Osteoblast (primary cell): ENCODE data around the gene MRE11. TPM values are rescaled to one million over a fixed set of nuclear protein-coding genes. Genes with fewer than 3 reads are reported as not detected.
"Not testable (repeated sequence)": the region's sequence is repeated elsewhere in the genome, so short reads cannot be mapped to it uniquely, and the experiment has no call there.

Experiments
- DNase-seq: peaks from one replicate; pipeline ENCODE4 v3.0.0; 2011; ENCODE audit warnings: low spot score, mixed read lengths; ENCODE audit not compliant: insufficient read length; ENCODE audit errors: missing footprints
- H2AFZ ChIP-seq: 2 replicates; pipeline ENCODE4 v1.6.0; 2011; ENCODE audit warnings: mild to moderate bottlenecking, low read length
- H3K27ac ChIP-seq: 2 replicates; pipeline ENCODE4 v1.5.1; 2011; ENCODE audit warnings: mild to moderate bottlenecking, low read depth, low read length, moderate library complexity
- H3K27me3 ChIP-seq: 2 replicates; pipeline ENCODE4 v1.6.0; 2012; ENCODE audit warnings: mild to moderate bottlenecking, control low read depth, inconsistent platforms, low read length, moderate library complexity; ENCODE audit not compliant: insufficient read depth
- H3K36me3 ChIP-seq: 2 replicates; pipeline ENCODE4 v1.5.1; 2011; ENCODE audit warnings: mild to moderate bottlenecking, low read length, control low read depth, moderate library complexity; ENCODE audit not compliant: insufficient read depth
- H3K4me1 ChIP-seq: 2 replicates; pipeline ENCODE4 v1.5.1; 2011; ENCODE audit warnings: mild to moderate bottlenecking, low read length, control low read depth, moderate library complexity; ENCODE audit not compliant: insufficient read depth
- H3K4me2 ChIP-seq: 2 replicates; pipeline ENCODE4 v1.6.0; 2011; ENCODE audit warnings: mild to moderate bottlenecking, low read length; ENCODE audit not compliant: insufficient read depth
- H3K4me3 ChIP-seq: fragments of 200-600 bp; sonication (generic); 3 replicates; pipeline ENCODE4 v1.5.1; 2012; ENCODE audit warnings: mild to moderate bottlenecking, low read length, inconsistent platforms; ENCODE audit not compliant: insufficient read depth
- H3K79me2 ChIP-seq: 2 replicates; pipeline ENCODE4 v1.6.0; 2012; ENCODE audit warnings: mild to moderate bottlenecking, low read length, control low read depth, inconsistent platforms; ENCODE audit not compliant: insufficient read depth
- H3K9me3 ChIP-seq: 2 replicates; pipeline ENCODE4 v1.5.1; 2011; ENCODE audit warnings: low read depth, low read length, control low read depth
- H4K20me1 ChIP-seq: 2 replicates; pipeline ENCODE4 v1.6.0; 2012; ENCODE audit warnings: mild to moderate bottlenecking, low read length, control low read depth; ENCODE audit not compliant: insufficient read depth
- total RNA-seq: library from RNA; depleted of rRNA; stranded (reverse); fragments of >200 nt; gene quantifications from 2 replicates; pipeline ENCODE4 v1.2.3, GENCODE V29; 2012
- TF ChIP-seq, protein P1 (sequence below): IDR thresholded peaks from 2 replicates; pipeline ENCODE4 v1.5.1; 2011; ENCODE audit warnings: mild to moderate bottlenecking, low read depth, low read length, moderate library complexity; ENCODE audit errors: extremely low read depth

The MRE11 gene
- total RNA-seq, 1 donor = 10.1 TPM

DNA sequence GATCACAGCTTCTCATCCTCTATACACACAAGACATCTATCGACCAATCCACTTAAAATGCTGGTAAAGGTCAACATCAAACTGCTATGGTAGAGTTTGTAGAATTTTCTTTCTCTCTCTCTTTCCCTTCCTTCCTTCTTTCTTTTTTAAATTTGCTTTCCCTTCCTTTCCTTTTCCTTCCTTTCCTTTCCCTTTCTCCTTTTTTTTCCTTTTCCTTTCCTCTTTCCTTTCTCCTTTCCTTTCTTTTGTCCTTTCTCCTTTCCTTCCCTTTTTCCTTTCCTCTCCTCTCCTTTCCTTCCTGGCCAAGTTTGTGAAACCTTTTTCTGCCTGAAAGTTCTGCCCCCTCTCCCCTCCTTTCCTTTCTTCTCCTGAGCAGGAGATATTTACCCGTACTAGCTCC, 21.8 kb upstream of the MRE11 start:
- Histone ChIP-seq H3K27ac (no peak overlapping the region), H2AFZ (no peak overlapping the region), H3K4me1 (peaks cover 4% of the 10 kb centered on the region), H3K36me3 (no peaks in the 10 kb centered on the region), H3K4me3 (no peak overlapping the region), H4K20me1 (no peaks in the 10 kb centered on the region), H3K27me3 (peaks cover 11% of the 10 kb centered on the region), H3K4me2 (no peak overlapping the region), H3K9me3 (no peaks in the 10 kb centered on the region), H3K79me2 (no peaks in the 10 kb centered on the region)
- TF ChIP-seq, protein P1, sequence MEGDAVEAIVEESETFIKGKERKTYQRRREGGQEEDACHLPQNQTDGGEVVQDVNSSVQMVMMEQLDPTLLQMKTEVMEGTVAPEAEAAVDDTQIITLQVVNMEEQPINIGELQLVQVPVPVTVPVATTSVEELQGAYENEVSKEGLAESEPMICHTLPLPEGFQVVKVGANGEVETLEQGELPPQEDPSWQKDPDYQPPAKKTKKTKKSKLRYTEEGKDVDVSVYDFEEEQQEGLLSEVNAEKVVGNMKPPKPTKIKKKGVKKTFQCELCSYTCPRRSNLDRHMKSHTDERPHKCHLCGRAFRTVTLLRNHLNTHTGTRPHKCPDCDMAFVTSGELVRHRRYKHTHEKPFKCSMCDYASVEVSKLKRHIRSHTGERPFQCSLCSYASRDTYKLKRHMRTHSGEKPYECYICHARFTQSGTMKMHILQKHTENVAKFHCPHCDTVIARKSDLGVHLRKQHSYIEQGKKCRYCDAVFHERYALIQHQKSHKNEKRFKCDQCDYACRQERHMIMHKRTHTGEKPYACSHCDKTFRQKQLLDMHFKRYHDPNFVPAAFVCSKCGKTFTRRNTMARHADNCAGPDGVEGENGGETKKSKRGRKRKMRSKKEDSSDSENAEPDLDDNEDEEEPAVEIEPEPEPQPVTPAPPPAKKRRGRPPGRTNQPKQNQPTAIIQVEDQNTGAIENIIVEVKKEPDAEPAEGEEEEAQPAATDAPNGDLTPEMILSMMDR = no peak
- no peak for DNase-seq

DNA sequence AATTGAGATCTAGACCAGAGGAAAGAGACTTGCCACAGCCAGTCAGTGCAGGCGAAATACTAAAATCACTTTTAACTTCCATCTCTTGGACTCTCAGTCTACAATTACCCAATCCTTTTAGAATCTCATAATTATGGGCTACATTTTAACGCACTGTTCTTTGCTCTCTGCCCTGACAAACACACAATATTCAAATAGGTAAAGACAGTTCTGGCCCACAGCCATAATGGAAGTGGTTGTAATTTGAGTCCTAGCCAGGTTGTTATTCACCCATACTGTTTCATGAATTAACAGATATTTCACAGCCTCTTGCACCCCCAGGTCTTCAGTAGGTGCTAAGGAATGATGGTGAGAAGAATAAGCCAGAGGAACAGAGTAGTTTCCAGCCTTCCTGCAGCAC, 19.4 kb upstream of the MRE11 start:
- H3K4me2 ChIP-seq = peak overlapping the region; percentile 82

DNA sequence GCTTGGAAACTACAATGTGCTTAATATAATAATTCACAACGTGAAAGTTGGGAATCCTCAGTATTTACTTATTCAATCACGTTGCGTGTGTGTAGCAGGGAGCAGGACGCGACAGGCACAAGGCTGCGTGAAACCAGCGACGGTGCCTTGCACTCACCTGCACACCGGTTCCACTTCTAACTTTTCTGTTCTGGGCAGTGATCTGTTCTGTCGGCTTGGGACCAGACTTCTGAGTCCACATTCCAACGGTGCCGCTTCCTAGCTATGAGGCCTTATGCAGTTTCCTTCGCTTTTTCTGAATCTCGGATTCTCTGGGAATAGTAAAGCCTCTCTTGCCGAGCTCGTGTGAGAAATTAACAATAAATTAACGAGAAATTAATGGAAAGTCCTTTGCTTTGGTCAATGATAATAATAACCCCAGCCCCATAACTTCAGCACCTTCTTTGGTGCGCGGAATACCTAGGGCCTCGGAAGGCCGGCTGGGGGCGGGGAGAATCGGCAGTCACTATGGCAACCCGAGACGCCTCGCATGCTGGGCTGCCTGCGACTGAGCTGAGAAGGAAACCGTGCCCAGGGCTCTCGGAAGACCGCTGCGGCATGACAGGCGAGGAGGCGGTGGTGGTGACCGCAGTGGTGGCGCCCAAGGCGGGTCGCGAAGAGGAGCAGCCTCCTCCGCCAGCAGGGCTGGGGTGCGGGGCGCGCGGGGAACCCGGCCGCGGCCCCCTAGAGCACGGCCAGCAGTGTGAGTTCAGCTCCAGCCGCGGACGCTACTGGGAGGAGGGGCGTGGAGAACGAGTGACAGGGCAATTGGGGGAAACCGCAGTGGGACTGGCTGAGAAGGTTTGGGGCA, 18.5 kb upstream of the MRE11 start, which contains the start of gene C11orf97:
Gene C11orf97, plus strand, starts transcription at position 530 of the 850 bp plus-strand sequence. Its CDS starts 68 bp downstream, at position 598.
- H3K4me2 ChIP-seq = peak within 1 kb of the TSS; percentile 82
- peaks cover 4% of the 10 kb centered on the region for H3K4me1 ChIP-seq
- no peaks in the 10 kb centered on the region for H3K9me3 ChIP-seq
- no peaks in the 10 kb centered on the region for H4K20me1 ChIP-seq
- DNase-seq = peak; percentile 87
- TF ChIP-seq, protein P1 = no peak
- peak within 1 kb of the TSS; percentile 80 for H3K4me3 ChIP-seq
- peaks cover 11% of the 10 kb centered on the region for H3K27me3 ChIP-seq
- no peaks in the 10 kb centered on the region for H3K79me2 ChIP-seq
- peak within 1 kb of the TSS; percentile 77 for H2AFZ ChIP-seq
- no peaks in the 10 kb centered on the region for H3K36me3 ChIP-seq
- H3K27ac ChIP-seq = no peak within 1 kb of the TSS

More for the DNA sequence above, 19.4 kb upstream of the MRE11 start:
- no peak for DNase-seq
- Histone ChIP-seq H4K20me1 (no peaks in the 10 kb centered on the region), H3K36me3 (no peaks in the 10 kb centered on the region), H3K9me3 (no peaks in the 10 kb centered on the region), H3K4me3 (no peak overlapping the region), H3K27ac (no peak overlapping the region), H3K27me3 (peaks cover 11% of the 10 kb centered on the region), H3K79me2 (no peaks in the 10 kb centered on the region), H2AFZ (no peak overlapping the region), H3K4me1 (peaks cover 4% of the 10 kb centered on the region)
- TF ChIP-seq, protein P1 = no peak

DNA sequence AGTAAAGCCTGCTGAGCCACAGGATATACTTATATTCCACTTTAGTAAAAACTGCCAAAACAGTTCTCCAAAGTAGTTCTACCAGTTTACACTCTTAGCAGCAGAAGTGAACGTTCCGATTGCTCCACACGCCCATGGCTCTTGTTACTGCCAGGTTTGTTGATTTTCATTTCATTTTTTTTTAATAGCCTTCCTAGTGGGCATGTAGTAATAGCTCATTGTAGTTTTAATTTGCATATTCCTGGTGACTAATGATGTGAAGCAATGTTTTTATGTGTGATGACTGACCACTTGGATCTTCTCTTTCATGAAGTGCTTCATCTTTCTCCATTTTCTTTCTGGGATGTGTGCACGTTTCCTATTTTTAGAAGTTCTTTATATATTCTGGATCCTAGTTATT, 13.8 kb upstream of the MRE11 start:
- no peak overlapping the region for H3K4me3 ChIP-seq
- H2AFZ ChIP-seq = no peak overlapping the region
- no peaks in the 10 kb centered on the region for H3K79me2 ChIP-seq
- peaks cover 4% of the 10 kb centered on the region for H3K4me1 ChIP-seq
- H3K9me3 ChIP-seq = no peaks in the 10 kb centered on the region
- H3K27me3 ChIP-seq = peaks cover 5% of the 10 kb centered on the region
- no peak overlapping the region for H3K4me2 ChIP-seq
- no peak overlapping the region for H3K27ac ChIP-seq
- TF ChIP-seq, protein P1 = no peak
- H4K20me1 ChIP-seq = no peaks in the 10 kb centered on the region
- no peaks in the 10 kb centered on the region for H3K36me3 ChIP-seq
- no peak for DNase-seq

DNA sequence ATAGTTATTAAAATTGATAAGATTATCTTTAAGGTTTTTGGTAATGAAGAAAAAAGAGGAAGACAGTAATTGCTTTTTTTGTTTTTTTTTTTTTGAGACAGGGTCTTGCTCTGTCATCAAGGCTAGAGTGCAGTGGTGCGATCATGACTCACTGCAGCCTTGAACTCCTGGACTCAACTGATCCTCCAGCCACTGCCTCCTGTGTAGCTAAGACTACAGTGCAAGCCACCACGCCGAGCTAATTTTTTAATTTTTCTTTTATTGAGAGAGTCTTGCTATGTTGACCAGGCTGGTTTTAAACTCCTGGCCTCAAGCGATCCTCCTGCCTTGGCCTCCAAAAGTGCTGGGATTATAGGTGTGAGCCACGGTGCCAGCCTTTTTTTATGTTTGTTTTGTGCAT, 12.9 kb upstream of the MRE11 start:
- H2AFZ ChIP-seq, H3K4me1 ChIP-seq, H3K27me3 ChIP-seq, DNase-seq, H4K20me1 ChIP-seq, H3K4me3 ChIP-seq, H3K36me3 ChIP-seq, H3K27ac ChIP-seq, H3K9me3 ChIP-seq, H3K4me2 ChIP-seq, H3K79me2 ChIP-seq: not testable (repeated sequence)
